A549 (cell line): ENCODE data around the gene UROC1.

Experiments used
- CEBPB ChIP-seq, 2 experiments: fragments of >200 bp in 1 of 2; sonication (Bioruptor Twin) in 1 of 2; formaldehyde crosslinking in 1 of 2; IDR thresholded peaks; 2 replicates each; pipeline ENCODE4 v1.6.1; 2012 to 2016
- ELK1 ChIP-seq: fragments of 150-350 bp; IDR thresholded peaks from 2 replicates; pipeline ENCODE4 v1.6.1; 2014; ENCODE audit warnings: low read depth, mild to moderate bottlenecking, low read length
- HMGXB4 ChIP-seq: fragments of 250-450 bp; sonication (Bioruptor Pico); IDR thresholded peaks from 2 replicates; pipeline ENCODE4 v1.5.0; 2021; ENCODE audit warnings: mild to moderate bottlenecking, moderate library complexity, borderline replicate concordance
- TF ChIP-seq, protein P1 (sequence below): fragments of >200 bp; sonication (Bioruptor Twin); formaldehyde crosslinking; IDR thresholded peaks from 3 replicates; pipeline ENCODE4 v1.5.1; 2016

- no peak for TF ChIP-seq HMGXB4 (CRISPR knock-in tag)
- TF ChIP-seq CEBPB (IDR thresholded peaks at IDR 0.05), result no peak
- TF ChIP-seq, protein P1, sequence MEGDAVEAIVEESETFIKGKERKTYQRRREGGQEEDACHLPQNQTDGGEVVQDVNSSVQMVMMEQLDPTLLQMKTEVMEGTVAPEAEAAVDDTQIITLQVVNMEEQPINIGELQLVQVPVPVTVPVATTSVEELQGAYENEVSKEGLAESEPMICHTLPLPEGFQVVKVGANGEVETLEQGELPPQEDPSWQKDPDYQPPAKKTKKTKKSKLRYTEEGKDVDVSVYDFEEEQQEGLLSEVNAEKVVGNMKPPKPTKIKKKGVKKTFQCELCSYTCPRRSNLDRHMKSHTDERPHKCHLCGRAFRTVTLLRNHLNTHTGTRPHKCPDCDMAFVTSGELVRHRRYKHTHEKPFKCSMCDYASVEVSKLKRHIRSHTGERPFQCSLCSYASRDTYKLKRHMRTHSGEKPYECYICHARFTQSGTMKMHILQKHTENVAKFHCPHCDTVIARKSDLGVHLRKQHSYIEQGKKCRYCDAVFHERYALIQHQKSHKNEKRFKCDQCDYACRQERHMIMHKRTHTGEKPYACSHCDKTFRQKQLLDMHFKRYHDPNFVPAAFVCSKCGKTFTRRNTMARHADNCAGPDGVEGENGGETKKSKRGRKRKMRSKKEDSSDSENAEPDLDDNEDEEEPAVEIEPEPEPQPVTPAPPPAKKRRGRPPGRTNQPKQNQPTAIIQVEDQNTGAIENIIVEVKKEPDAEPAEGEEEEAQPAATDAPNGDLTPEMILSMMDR, result no peak
- TF ChIP-seq ELK1, result no peak
These were observed 1.2 kb upstream of the UROC1 start for GRCh38 chr3:126518779-126519177.
